Prostate gland (tissue), 2 donors: ENCODE results near the gene EXOC6. TPM values are rescaled to one million over a fixed set of nuclear protein-coding genes. Genes with fewer than 3 reads are reported as not detected.

Source experiments
- DNase-seq: peaks from one replicate; pipeline ENCODE4 v3.0.0-alpha.2; 2019; ENCODE audit warnings: low spot score
- H3K27ac ChIP-seq, 2 donors: fragments of 200-600 bp; sonication (generic); 2 replicates each; pipeline ENCODE4 v1.5.1; 2017 to 2019
- H3K27me3 ChIP-seq: fragments of 200-600 bp; sonication (generic); replicated peaks from 2 replicates; pipeline ENCODE4 v1.5.1; 2019; ENCODE audit not compliant: insufficient read depth
- H3K36me3 ChIP-seq, 2 donors: fragments of 200-600 bp; sonication (generic); 1 replicate in 1 of 2; 2 replicates in 1 of 2; pipeline versions ENCODE4 v1.5.1 to v1.8.1; 2017 to 2019
- H3K4me1 ChIP-seq: fragments of 200-600 bp; sonication (generic); replicated peaks from 2 replicates; pipeline ENCODE4 v1.5.1; 2019
- H3K4me3 ChIP-seq, 2 donors: fragments of 200-600 bp; sonication (generic); 2 replicates each; pipeline ENCODE4 v1.5.1; 2017 to 2019
- H3K9me3 ChIP-seq: fragments of 200-600 bp; sonication (generic); 2 replicates; pipeline ENCODE4 v1.5.1; 2017
- POLR2A ChIP-seq: fragments of 450-650 bp; IDR thresholded peaks from one replicate; pipeline ENCODE4 v1.6.1; 2016; ENCODE audit warnings: antibody characterized with exemption, mild to moderate bottlenecking
- POLR2AphosphoS5 ChIP-seq: sonication (generic); formaldehyde crosslinking; IDR thresholded peaks from one replicate; pipeline ENCODE4 v1.6.1; 2017; ENCODE audit warnings: antibody characterized with exemption
- WGBS: methylation state at CpG from one replicate; pipeline ENCODE4 v1.1.5; 2018; 5-methylcytosine and 5-hydroxymethylcytosine counted together
- intact Hi-C: fragments of 100-400 bp; cut with DNase I; formaldehyde crosslinking; loops from one replicate; pipeline ENCODE4 v1.14.2; 2022
- total RNA-seq, 2 donors: library from RNA; depleted of rRNA; stranded (reverse); fragments of >200 nt; gene quantifications; one replicate each; pipeline ENCODE4 v1.1.0, GENCODE V29; 2016
- TF ChIP-seq, protein P1 (sequence below), 4 experiments: fragments of 200-600 bp in 2 of 4; fragments of 450-650 bp in 2 of 4; sonication (generic) in 2 of 4; IDR thresholded peaks; 1 replicate in 3 of 4; 2 replicates in 1 of 4; pipeline ENCODE4 v1.5.1; 2016 to 2019; ENCODE audit warnings: antibody characterized with exemption in 4 of 4, mild to moderate bottlenecking in 2 of 4, moderate library complexity in 2 of 4

EXOC6 gene, protein sequence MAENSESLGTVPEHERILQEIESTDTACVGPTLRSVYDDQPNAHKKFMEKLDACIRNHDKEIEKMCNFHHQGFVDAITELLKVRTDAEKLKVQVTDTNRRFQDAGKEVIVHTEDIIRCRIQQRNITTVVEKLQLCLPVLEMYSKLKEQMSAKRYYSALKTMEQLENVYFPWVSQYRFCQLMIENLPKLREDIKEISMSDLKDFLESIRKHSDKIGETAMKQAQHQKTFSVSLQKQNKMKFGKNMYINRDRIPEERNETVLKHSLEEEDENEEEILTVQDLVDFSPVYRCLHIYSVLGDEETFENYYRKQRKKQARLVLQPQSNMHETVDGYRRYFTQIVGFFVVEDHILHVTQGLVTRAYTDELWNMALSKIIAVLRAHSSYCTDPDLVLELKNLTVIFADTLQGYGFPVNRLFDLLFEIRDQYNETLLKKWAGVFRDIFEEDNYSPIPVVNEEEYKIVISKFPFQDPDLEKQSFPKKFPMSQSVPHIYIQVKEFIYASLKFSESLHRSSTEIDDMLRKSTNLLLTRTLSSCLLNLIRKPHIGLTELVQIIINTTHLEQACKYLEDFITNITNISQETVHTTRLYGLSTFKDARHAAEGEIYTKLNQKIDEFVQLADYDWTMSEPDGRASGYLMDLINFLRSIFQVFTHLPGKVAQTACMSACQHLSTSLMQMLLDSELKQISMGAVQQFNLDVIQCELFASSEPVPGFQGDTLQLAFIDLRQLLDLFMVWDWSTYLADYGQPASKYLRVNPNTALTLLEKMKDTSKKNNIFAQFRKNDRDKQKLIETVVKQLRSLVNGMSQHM
- total RNA-seq: 100 to 1,000 TPM in 1 of 2 donors, 10 to 100 TPM in 1; 13.5 to 598 TPM

- no peaks in the 10 kb centered on the region for H3K9me3 ChIP-seq
- under 1% methylated on average over 76 of the region's 103 CpGs for WGBS
- peak; percentile 73 for DNase-seq
- peak within 1 kb of the TSS; percentile 80 to 95 for H3K4me3 ChIP-seq
- H3K27ac ChIP-seq: peak within 1 kb of the TSS; percentile 83 to 91
- H3K27me3 ChIP-seq: no peaks in the 10 kb centered on the region
- no peaks in the 10 kb centered on the region for H3K36me3 ChIP-seq
- H3K4me1 ChIP-seq: no peaks in the 10 kb centered on the region
- TF ChIP-seq, protein P1, sequence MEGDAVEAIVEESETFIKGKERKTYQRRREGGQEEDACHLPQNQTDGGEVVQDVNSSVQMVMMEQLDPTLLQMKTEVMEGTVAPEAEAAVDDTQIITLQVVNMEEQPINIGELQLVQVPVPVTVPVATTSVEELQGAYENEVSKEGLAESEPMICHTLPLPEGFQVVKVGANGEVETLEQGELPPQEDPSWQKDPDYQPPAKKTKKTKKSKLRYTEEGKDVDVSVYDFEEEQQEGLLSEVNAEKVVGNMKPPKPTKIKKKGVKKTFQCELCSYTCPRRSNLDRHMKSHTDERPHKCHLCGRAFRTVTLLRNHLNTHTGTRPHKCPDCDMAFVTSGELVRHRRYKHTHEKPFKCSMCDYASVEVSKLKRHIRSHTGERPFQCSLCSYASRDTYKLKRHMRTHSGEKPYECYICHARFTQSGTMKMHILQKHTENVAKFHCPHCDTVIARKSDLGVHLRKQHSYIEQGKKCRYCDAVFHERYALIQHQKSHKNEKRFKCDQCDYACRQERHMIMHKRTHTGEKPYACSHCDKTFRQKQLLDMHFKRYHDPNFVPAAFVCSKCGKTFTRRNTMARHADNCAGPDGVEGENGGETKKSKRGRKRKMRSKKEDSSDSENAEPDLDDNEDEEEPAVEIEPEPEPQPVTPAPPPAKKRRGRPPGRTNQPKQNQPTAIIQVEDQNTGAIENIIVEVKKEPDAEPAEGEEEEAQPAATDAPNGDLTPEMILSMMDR (IDR thresholded peaks at IDR 0.05): peak in 1 of 4 experiments; percentile 32
- no peak for TF ChIP-seq POLR2AphosphoS5
- intact Hi-C loops: loop anchor here (5.0 to 10.0 kb wide), 2 partner anchors 154 to 256 kb away; partner anchors contain the start of gene KIF11
Measured at GRCh38 chr10:92848441-92849233, at the start of gene EXOC6. TSS of gene EXOC6 (plus strand) at chr10:92848520. CDS start at chr10:92848534, 14 bp downstream.

GRCh38 chr10:92799568-92799967 is 48.8 kb upstream of the EXOC6 start:
- DNase-seq: no peak
- no peaks in the 10 kb centered on the region for H3K36me3 ChIP-seq
- H3K27me3 ChIP-seq: no peaks in the 10 kb centered on the region
- no peak overlapping the region for H3K4me3 ChIP-seq
- TF ChIP-seq POLR2AphosphoS5: no peak
- TF ChIP-seq, protein P1 (IDR thresholded peaks at IDR 0.05): no peak
- no peak for TF ChIP-seq POLR2A
- H3K27ac ChIP-seq: no peak overlapping the region
- H3K9me3 ChIP-seq: no peaks in the 10 kb centered on the region
- no peaks in the 10 kb centered on the region for H3K4me1 ChIP-seq
- intact Hi-C loops: no loop called here
- 24% methylated on average over 2 of the region's 2 CpGs for WGBS

- intact Hi-C loops: no loop called here
- DNase-seq: no peak
- Histone ChIP-seq H3K27me3 (no peaks in the 10 kb centered on the region), H3K9me3 (no peaks in the 10 kb centered on the region), H3K4me3 (no peak overlapping the region), H3K27ac (no peak overlapping the region), H3K36me3 (no peaks in the 10 kb centered on the region), H3K4me1 (no peaks in the 10 kb centered on the region)
- 52% methylated on average over 5 of the region's 5 CpGs for WGBS
- TF ChIP-seq POLR2AphosphoS5: no peak
- TF ChIP-seq, protein P1 (IDR thresholded peaks at IDR 0.05): no peak
Measured at GRCh38 chr10:92800134-92800733, 48.1 kb upstream of the EXOC6 start.

- Histone ChIP-seq H3K9me3 (no peaks in the 10 kb centered on the region), H3K36me3 (no peaks in the 10 kb centered on the region), H3K4me1 (no peaks in the 10 kb centered on the region), H3K27me3 (no peaks in the 10 kb centered on the region), H3K4me3 (no peak overlapping the region), H3K27ac (no peak overlapping the region)
- TF ChIP-seq POLR2AphosphoS5: no peak
- TF ChIP-seq, protein P1 (IDR thresholded peaks at IDR 0.05): no peak
- no peak for TF ChIP-seq POLR2A
- WGBS: 84% methylated on average over 9 of the region's 9 CpGs
- DNase-seq: no peak
- intact Hi-C loops: no loop called here
Measured at GRCh38 chr10:92801978-92802872, 46.1 kb upstream of the EXOC6 start.
